ENCODE results near the gene BRF1.
A peak's percentile ranks its signal among the peaks of the same experiment; 100 is the strongest.
"Not testable (repeated sequence)": the region's sequence is repeated elsewhere in the genome, so short reads cannot be mapped to it uniquely, and the experiment has no call there.

BRF1 gene

GRCh38 chr14:105300542-105301102, at the start of gene BRF1:
Gene BRF1, minus strand, starts transcription at chr14:105301001. Its CDS starts 372 bp downstream, at chr14:105300629.
- peak; percentile 97 for DNase-seq

GRCh38 chr14:105349992-105350391, 49.2 kb upstream of the BRF1 start:
- DNase-seq, result no peak

GRCh38 chr14:105348945-105349699, 48.3 kb upstream of the BRF1 start:
- no peak for DNase-seq

GRCh38 chr14:105348169-105348944, 47.6 kb upstream of the BRF1 start:
- DNase-seq, result no peak

GRCh38 chr14:105347587-105347968, 46.8 kb upstream of the BRF1 start:
- no peak for DNase-seq

- DNase-seq, result no peak
These were observed 46.2 kb upstream of the BRF1 start for GRCh38 chr14:105346876-105347586.

- no peak for DNase-seq
These were observed 45.4 kb upstream of the BRF1 start for GRCh38 chr14:105346200-105346533.

- peak; percentile 25 for DNase-seq
These were observed 42.4 kb upstream of the BRF1 start for GRCh38 chr14:105343194-105343593.

GRCh38 chr14:105340821-105341733, 40.3 kb upstream of the BRF1 start:
- DNase-seq, result peak; percentile 41

- peak; percentile 59 for DNase-seq
These were observed 37.4 kb upstream of the BRF1 start for GRCh38 chr14:105337966-105338741.

GRCh38 chr14:105337433-105337832, 36.6 kb upstream of the BRF1 start:
- no peak for DNase-seq

- DNase-seq, result peak; percentile 40
These were observed 35.9 kb upstream of the BRF1 start for GRCh38 chr14:105336477-105337287.

- DNase-seq, result peak; percentile 64
These were observed 35.1 kb upstream of the BRF1 start for GRCh38 chr14:105335735-105336476.

- DNase-seq, result not testable (repeated sequence)
These were observed 34.4 kb upstream of the BRF1 start for GRCh38 chr14:105335231-105335542.

GRCh38 chr14:105334383-105335230, 33.8 kb upstream of the BRF1 start:
- DNase-seq, result peak; percentile 17

GRCh38 chr14:105333613-105334364, 33.0 kb upstream of the BRF1 start:
- DNase-seq, result peak; percentile 54

GRCh38 chr14:105333020-105333490, 32.3 kb upstream of the BRF1 start:
- no peak for DNase-seq

- DNase-seq, result no peak
These were observed 31.6 kb upstream of the BRF1 start for GRCh38 chr14:105332350-105332874.

All from right hindlimb (tissue), 1 donor.